G401.6 (cell line): Measurements from ENCODE around the gene OPN4.
"Not testable (repeated sequence)": the region's sequence is repeated elsewhere in the genome, so short reads cannot be mapped to it uniquely, and the experiment has no call there.

Experiments used
- FAIRE-seq: peaks from 2 replicates; lab custom pipeline; 2012; peaks lifted over from hg19 to GRCh38; lab: Jason Lieb, UNC

The OPN4 gene, protein sequence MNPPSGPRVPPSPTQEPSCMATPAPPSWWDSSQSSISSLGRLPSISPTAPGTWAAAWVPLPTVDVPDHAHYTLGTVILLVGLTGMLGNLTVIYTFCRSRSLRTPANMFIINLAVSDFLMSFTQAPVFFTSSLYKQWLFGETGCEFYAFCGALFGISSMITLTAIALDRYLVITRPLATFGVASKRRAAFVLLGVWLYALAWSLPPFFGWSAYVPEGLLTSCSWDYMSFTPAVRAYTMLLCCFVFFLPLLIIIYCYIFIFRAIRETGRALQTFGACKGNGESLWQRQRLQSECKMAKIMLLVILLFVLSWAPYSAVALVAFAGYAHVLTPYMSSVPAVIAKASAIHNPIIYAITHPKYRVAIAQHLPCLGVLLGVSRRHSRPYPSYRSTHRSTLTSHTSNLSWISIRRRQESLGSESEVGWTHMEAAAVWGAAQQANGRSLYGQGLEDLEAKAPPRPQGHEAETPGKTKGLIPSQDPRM

DNA sequence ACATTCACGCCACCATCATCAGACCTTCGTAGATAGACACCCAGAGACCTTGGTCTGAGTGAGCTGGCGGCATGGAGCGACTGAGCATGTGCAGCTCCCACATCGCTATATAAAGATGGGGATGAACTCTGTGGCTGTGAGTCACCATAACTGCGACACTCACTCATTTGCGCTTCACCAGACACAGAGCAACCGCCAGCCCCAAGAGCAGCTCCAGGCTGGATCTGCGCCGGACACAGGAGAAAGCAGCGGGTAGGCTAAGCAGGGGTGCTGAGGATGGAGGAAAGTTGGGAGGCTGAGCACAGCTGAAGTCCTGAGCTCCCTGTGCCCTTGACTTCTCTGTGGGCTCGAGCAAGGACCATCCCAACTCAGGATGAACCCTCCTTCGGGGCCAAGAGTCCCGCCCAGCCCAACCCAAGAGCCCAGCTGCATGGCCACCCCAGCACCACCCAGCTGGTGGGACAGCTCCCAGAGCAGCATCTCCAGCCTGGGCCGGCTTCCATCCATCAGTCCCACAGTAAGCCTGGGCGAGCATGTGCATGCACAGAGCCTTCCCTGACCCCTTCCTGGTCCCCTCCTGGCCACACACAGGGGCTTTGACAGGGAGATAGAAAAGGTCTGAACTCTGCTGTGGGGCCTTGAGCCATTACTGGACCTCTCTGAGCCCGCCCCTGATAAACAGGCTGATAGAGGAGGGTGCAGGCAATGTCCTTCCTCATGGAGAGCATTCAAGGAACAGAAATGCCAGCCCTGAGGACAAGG, at the start of gene OPN4:
Gene OPN4, plus strand, starts transcription at position 137 of the 762 bp plus-strand sequence. Its CDS starts 237 bp downstream, at position 374.
- FAIRE-seq, result no peak

DNA sequence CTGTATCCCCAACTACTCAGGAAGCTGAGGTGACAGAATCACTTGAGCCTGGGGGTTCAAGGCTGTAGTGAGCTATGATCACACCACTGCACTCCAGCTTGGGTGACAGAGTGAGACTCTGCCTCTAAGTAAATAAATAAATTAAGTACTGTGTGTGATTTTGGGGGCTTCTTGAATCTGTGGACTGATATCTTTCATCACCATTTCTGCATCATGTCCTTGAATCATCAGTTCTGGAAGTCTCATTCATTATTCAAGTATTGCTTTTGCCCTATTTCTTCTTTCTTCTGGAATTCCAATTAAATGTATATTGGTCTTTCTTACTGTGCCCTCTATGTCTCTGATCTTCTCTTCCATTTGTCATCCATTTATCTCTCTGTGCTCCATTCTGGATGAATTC, 46.7 kb upstream of the OPN4 start:
- FAIRE-seq, result no peak

DNA sequence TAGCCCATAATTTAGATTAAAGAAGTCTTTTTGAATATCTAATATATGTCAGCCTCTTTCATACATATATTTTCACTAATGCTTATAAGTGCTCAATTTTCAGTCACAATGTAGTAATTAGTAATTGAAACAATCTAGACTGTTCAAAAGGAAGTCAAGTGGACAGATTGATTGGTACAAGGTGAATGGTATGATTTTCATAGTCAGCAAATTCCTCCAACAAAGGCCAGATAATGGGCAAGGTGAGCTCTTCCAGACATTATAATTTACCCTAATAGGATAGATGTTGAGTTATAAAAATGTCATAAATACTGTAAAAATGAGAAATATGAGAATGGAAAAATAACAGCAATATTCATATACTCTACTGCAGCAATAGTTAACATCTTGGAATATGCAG, 44.4 kb upstream of the OPN4 start:
- no peak for FAIRE-seq

DNA sequence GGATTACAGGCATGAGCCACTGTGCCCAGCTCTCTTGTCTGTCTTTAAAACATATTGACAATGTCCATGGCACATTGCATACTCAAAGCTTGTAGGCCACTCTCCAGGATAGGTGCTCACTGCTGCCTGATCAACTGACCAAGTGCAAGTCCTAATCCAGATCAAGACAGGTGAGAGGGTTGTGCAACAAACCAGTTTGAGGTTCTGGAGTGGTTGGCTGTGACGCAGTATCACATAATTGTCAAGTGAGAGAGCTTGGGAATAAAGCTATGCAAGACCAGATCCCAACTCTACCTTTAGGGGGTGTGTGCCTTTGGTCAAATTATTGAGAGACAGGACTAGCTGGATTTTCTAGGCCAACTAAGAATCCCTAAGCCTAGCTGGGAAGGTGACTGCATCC, 43.0 kb upstream of the OPN4 start:
- FAIRE-seq, result no peak

DNA sequence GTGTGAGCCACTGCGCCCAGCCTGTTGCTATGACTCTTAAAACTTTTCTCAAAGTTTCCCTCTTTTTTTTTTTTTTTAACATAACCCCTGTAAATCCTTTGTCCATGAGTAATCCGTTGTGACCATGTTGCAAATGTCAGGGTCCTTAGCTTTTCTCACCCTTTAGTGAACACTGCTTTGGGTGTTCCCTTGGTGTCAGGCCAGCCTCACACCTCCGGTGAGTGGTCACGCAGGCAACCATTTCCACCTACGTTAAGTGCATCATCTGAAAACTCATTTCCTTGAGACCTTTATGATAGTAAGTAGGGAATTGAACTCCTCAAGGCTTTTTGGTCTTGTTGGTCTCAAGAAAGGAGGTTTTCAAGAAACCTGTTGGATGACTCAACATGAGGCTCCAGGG, 41.3 kb upstream of the OPN4 start:
- FAIRE-seq, result no peak

DNA sequence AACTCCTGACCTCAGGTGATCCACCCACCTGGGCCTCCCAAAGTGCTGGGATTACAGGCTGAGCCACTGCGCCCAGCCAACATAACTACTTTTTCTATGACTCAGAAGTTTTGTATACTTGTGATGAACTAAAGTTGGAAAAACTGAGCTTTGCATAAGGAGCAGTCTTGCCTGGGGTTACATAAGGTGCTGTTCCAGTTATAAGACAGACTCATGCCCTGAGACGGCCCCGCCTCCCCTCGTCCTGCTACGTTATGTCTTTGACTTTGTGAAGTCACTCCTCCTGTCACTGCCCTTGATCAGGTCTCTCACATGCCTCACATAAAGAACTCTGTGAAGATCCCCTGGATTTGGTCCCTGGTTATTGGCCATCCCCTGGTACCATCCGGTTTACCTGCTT, 40.4 kb upstream of the OPN4 start:
- no peak for FAIRE-seq

DNA sequence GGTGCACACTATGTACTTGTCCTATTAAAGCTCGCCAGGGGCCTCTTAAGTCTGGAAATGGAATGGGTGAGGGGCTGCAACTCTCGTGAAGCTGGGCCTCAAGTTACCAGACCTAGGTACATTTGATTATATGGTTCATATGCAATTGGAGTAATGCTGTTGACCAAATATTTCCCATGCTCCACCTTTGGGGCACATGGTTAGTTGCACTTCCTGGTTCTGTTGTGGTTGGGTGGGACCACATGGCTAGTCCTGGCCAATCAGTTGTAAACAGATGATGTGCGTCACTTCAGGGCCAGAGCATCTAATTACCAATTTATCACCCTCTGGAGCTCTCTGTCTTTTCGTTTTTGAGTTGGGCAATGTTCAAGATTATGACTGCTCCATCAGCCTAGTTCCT, 39.5 kb upstream of the OPN4 start:
- no peak for FAIRE-seq

DNA sequence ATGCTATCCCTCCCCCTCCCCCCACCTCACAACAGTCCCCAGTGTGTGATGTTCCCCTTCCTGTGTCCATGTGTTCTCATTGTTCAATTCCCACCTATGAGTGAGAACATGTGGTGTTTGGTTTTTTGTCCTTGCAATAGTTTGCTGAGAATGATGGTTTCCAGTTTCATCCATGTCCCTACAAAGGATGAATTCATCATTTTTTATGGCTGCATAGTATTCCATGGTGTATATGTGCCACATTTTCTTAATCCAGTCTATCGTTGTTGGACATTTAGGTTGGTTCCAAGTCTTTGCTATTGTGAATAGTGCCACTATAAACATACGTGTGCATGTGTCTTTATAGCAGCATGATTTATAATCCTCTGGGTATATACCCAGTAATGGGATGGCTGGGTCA, 37.1 kb upstream of the OPN4 start:
- FAIRE-seq, result not testable (repeated sequence)

DNA sequence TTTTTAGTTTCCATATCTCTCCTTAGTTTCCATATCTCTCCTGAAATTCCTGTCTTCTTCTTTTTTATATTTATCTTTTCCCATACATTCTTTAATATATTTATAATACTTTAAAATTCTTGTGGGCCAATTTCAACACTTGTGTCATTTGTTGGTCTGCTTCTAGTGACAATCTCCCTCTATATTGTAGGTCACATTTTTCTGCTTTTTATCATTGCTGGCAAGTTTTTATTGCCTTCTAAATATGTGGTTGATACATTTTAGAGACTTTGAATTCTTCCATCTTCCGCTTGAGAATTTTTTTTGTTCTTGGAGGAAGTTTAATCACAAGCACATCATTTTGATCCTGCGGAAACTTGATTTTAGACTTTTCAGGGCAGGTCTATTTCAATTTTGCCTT, 26.0 kb upstream of the OPN4 start:
- no peak for FAIRE-seq

DNA sequence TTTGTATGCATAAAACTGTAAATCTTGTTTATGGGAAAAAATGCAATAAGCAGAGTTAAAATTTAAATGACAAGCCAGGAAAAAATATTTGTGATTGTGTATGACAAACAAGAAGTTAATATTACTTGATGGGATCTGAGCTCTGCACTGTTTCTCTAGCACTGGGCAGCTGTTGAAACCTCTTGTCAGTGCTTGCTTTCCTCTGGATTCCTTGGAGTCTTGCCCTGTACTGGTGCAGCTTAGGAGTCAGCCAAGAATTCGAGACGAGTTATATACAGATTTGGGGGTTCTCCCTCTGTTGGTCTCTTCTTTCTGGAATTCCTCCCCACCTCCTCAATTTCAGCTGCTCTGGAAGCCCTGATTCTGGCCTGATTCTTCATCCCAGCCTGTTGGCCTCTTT, 24.3 kb upstream of the OPN4 start:
- no peak for FAIRE-seq

DNA sequence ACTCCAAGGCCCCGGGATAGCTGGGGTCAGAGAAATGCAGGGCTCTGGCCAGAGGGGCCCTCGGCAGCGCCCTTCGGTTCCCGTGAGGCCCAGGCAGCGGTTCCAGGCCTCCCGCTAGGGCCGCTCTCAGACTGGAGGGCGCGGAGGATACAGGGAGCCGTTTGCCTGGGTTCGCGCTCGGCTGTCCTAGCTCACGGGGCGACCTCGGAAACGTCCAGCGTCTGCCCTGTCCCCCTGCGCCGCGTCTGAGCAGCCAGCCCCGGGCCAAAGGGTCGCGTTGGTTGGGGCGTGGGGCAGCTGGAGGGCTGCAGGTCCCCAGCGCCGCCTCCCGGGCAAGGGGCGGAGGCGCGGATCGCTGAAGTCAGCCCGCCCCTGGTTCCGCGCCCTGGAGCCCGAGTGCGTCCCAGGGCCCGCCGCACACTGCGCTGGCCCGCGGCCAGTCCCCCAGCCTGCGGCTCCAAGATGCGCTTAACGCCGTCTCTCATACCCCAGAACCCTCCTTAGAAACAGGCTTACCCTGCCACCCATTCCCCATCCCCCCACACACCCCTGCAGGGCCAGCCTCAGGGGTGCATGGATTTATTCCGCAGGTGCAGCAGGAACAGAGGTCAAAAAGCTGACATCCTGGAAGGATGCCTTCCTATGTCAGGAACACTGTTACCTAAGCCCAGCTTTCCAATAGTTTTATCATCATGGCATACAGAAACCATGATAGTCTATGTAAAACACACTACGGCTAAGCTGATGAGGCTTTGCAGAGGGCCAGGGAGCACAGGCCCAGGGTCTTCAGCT, 22.1 kb upstream of the OPN4 start:
- FAIRE-seq, result no peak

DNA sequence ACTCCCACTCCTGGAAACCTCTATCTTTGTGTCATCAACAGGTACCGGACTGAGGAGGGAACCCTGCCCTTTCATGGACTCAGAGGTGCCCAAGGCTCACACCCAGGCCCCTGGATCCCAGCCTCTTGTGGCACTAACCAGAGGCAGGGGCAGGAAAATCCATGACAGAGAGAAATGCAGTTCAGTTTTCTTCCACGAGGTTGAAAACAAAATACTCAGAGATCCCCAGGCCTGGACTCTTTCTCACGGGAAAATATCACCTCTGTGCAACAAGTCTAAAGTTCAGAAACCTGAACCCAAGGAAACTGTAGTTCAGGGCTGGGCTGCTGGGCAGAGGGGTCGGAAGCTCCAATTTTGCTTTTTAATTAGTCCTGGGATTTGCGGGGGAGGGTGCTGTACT, 21.4 kb upstream of the OPN4 start:
- FAIRE-seq, result no peak

DNA sequence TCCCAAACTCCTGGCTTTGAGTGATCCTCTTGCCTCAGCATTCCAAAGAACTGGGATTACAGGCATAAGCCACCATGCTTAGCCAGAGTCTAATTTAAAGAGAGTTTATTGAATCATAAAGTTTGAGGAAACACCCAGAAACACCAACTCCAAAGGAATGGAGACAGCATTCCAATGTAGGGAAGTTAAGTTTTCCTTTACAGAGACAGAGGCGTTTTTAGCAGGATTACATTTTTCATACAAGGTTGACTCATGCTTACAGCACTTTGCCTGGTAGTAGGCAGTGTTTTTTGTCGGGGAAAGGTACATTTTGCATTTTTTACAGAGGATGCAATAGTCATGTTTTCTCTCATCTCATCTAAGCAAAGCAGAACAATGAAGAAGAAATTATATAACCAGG, 18.9 kb upstream of the OPN4 start:
- no peak for FAIRE-seq

DNA sequence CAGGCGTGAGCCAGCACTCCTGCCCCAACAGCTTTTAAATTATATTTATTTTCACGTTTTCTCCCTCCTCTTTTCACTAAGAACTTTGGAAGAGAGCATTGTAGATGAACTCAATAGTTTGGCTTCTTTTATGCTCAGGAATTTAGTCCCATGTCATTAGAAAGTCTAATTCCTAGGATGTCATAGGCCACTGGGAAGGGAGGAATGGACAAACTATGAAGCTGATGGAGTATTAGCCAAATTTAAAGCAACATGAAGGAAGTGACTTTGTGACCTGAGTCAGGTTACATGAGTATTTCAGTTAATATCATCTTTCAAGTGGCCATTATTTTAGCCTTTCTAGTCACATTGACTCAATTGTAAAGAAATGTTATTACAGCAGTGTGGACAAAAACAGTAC, 18.0 kb upstream of the OPN4 start:
- FAIRE-seq, result no peak

DNA sequence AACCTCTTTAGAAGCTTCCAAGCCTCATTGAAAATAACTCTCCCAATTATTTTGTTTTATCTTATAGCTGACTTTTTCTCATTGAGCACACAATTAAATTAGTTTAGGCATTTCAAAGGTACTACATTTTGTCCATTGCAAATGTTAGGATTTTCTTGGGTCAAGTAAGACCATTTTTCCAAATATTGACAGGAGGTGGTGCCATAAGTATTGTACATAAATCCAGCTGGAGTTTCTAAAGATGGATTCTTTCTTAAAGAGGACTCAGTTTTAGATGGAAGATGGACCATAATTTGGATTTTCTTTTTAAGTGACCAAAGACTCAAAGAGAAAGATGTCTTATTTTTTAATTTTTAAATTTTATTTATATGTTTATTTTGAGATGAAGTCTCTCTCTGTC, 12.3 kb upstream of the OPN4 start:
- no peak for FAIRE-seq

DNA sequence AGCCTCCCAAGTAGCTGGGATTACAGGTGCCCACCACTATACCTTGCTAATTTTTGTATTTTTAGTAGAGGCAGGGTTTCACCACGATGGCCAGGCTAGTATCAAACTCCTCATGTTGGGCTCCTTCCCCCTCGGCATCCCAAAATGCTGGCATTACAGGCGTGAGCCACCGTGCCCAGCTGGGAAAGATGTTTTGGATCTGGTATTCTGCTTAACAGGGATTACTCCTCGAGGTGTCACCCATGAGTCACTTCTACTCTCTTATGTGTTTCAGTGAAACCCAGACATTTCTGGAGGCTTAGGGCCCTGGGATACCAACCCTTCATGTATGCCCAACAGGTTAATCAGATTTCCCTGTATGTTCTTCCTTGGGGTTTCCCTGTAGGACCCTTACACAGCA, 11.8 kb upstream of the OPN4 start:
- no peak for FAIRE-seq

DNA sequence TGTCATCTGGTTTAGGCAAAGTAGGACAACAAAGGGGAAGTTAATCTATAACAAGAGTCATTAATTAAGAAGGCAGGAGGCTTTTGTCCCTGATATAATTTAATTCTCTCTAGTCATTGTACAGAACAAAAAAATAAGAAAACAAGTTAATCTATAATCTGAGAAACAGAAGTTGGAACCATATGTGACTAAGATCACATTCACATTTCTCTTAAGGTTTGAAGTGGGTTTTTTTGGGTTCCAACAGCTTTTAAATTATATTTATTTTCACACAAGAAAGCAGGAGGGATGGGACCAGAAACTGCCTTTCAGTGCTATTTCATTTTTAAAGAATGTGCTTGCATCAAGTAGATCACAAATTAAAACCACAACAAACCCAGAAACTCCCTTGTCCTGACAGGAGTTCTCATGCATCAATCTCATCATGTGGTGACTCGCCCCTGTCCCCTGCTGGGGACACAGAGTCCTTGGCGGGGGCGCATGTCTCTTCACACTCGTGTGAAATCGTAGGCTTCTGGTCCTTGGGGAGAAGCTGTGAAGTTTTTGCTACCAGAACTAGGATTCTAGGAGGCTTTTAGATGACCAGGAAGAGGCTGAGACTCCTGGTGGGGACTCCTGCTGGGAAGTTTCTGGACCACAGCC, 10.1 kb upstream of the OPN4 start:
- no peak for FAIRE-seq

DNA sequence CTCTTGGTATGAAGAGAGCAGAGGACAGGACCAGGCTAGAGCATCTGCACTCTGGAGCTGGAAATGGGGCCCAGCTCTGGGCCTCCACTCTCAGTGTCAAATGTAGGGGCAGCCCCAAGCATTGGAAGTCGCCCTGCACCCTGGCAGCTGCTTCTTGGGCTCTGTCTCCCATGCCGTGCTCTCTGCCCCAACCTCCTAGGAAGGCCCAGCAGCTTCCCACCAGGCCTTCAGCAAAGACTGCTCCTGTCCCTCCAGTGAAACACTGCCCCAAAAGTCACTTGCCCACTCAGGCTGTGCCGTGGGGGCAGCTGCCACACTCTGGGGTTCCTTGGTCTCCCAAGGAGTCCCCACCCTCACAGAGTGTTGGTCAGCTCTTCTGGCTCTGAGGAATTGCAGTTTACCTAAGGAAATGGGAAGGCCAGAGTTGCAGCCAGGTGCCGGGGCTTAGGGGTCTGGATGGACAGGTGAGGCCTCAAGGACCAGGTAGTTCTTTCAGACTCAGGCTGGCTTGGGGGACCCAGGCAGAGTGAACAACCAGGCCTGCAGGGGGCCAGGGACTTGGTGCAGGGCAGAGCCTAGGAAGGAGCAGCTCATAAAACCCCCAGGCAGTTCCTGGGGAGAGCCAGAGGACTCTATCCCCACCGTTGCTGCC, 9.4 kb upstream of the OPN4 start:
- FAIRE-seq, result no peak

DNA sequence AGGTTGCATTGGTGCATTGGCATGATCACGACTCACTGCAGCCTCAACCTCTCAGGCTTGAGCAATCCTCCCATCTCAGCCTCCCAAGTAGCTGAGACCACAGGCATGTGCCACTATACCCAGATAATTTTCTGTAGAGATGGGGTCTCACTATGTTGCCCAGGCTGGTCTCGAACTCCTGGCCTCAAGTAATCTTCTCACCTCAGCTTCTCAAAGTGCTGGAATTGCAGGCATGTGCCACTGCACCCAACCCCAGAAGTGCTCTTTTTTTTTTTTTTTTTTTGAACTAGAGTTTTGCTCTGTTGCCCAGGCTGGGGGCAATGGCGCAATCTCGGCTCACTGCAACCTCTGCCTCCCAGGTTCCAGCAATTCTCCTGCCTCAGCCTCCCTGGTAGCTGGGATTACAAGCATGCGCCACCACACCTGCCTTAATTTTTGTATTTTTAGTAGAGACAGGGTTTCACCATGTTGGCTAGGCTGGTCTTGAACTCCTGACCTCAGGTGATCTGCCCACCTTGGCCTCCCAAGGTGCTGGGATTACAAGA, 8.7 kb upstream of the OPN4 start:
- not testable (repeated sequence) for FAIRE-seq

DNA sequence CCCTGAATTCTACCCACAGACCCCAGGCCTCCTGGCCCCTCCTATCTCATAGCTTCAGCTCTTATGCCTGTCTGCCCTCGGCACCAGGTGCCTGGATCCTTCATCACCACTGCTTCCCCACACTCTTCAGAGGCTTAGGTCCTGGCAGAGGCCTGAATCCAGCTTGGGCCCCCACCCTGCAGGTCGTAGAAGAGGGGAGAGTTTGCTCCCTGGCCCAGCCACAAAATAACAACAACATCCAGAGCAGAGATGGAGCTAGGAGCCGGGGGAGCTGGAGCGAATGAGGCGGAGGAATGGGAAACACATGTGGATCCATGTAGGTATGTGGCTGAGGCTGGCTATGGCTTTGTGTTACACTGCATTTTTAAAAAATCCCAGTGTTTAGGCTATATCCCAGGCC, 7.8 kb upstream of the OPN4 start:
- no peak for FAIRE-seq

DNA sequence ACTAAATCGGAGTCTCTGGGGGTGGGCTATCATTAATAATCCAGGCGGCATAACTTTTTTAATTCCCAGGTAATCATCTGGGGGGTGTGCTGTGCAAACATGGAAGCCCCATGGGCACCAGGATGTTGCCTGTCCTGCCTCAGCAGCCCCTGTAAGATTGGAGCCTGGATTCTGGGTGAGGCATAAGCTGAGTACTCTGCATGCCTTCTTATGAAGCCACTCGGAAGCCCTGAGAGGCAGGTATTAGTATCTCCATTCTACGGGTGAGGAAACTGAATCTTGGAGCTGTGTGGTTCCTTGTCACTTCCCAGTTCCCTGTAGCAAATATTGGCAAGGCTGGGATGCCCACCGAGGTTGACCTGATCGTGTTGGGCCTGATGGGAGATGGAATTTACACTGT, 7.4 kb upstream of the OPN4 start:
- no peak for FAIRE-seq
